Germinal center (tissue), 1 donor: ENCODE results near the gene SIGLEC6.

ENCODE experiments used
- DNase-seq: peaks from one replicate; pipeline ENCODE4 v3.0.0; 2012; ENCODE audit warnings: mixed read lengths, low spot score

SIGLEC6 gene

DNA sequence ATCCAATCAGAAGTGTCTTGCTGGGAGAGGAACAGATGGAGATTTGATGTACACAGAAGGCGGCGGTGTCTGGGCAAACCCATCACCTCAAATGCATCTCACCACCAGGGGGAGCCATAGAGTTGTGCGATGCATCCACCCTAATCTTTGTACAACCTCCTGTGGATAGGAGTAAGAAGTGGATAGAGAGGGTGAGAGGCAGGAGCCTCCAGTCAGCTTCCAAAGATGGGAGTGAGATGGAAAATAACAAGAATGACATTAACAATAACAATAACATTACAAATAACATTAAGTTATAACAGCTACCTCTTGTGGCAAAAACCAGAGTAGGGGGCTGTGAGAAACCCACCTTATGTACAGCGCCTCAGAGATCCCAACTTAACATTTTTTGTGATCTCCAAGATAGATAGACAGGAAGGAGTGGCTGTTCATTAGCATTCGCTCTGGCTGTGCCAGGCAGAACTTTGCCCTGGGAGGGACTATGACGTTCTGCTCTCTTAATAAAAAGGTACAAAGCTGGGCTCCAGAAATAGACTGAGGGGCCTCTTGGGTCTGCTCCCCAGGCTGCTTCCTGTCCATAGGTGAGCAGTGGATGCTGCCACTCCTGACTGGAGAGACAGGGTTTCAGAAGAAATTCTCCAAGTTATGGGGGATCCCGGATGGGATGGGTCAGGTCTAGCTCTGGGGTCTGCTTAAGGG, 58.3 kb downstream of the SIGLEC6 start:
- DNase-seq = peak; percentile 69

DNA sequence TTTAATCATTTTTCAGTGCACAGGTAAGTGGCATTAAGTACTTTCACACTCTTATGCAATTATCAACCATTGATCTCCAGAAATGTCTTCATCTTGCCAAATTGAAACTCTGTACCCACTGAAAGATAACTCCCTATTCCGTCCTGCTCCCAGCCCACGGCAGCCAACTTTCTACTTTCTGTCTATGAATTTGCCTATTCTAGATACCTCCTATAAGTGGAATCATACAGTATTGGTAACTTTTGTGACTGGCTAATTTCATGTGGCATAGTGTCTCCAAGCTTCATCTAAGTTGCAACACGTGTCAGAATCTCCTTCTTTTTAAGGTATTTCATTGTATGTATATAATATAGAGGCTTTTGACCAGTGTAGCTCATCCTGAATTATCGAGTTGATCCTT, 58.9 kb downstream of the SIGLEC6 start:
- no peak for DNase-seq

DNA sequence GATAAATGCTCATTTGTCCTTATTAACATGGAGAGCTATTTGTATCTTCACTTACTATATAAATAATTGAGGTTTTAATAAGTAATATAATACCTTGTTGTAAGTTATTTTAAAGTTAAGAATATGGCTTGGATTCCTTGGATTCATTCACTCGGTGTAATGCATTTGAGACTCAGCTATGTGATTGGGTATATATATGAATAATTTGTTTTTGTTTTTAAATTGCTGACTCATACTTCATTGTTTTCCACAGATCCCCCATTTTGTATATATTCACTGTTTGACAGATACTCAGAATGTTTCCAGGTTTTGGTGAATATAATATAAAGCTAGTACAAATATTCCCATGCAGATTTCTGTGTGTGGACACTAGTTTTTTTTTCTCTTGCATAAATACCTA, 59.9 kb downstream of the SIGLEC6 start:
- DNase-seq = no peak

DNA sequence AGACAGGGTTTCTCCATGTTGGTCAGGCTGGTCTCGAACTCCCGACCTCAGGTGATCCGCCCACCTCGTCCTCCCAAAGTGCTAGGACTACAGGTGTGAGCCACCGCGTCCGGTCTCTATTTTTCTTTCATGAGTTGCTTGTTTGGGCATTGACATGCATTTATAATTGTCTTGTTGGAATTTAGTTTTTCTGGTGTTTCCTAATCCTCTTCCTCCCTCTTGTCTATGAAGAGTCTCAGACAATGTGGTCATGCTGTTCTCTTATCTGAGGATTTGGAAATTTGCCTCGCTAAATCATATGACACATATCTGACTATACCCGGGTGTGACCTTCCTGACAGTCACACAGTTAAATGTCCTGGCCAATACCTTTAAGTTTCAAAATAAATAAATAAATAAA, 60.5 kb downstream of the SIGLEC6 start:
- no peak for DNase-seq

DNA sequence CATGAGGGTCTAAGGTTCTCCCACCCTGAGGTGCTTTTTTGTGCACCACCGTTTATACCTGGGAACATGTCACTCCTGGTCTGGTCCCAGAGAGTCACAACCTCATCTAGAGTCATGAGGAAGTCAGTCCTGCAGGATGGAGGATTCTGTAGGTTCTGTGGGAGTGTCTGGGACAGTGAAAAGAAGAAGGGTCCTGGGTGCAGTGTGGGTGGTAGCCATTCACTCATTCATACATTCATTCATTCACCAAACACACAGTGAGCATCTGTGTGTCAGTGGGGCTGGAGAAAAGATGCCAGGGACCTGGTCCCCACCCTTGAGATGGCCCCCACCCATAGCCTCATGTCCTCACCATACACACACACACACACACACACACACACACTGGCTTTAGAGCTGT, 61.8 kb downstream of the SIGLEC6 start:
- no peak for DNase-seq

DNA sequence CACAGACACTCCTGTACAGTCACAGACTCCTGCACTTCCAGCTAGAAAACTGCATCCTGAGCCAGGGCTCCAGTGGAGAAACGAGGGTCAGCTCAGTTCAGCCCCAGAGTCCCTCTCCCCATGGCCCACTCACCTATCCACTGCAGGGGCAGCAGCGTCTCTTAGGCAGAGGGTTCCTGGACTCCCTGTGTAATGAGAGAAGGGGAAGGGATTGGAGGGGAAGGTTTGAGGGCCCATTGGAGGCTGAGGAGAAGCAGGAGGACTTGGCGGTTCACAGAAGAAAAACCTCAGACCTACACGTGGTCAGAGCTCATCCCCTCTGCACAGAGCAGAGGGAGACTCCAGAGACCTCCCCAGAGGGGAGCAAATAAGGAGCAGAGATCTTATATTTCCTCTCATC, 62.3 kb downstream of the SIGLEC6 start:
- DNase-seq = no peak

DNA sequence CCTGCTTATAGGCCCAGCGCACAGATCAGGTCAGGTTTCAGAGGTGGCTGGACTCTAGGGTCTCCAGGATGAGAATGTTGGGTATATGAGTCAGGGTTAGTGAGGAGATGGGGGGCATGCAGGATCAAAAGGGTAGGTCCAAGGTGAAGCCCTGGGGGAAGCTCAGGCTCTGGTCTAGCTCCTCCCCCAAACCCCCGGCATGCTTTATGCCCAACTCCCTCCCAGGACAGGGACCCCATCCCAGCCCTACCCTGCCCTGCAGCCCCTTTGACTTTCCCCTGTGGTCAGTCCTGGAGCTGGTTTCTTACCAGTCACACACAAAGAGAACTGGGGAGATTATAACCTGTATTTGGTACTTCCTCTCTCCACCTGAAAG, 62.9 kb downstream of the SIGLEC6 start:
- no peak for DNase-seq

DNA sequence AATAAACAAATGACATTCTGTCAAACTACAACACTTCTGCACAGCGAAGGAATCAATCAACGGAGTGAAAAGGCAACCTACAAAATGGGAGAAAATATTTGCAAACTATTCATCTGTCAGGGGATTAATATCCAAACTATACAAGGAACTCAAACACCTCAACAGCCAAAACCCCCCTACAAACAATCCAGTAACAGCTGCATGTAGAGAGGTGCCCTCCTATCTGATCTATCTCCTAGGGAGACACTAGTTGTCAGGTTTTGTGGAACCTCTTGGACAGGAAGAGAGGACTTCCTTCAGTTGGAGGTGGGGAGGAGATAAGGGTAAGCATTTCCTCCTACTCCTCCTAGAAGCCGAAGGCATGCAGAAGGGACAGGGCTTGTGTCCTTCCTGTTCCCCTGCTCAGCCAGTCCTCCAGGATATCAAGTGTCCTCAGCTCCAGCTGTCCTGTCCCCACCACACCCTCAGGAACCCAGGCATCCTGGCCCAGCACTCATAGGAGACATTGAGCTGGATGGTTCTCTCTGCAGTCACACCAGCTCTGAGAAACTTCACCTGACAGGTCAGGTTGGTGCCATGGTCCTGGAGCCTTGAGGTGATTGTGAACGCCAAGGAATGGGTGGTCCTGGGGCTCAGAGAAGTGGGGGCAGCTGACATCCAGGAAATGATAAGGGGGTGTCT, 63.5 kb downstream of the SIGLEC6 start:
- no peak for DNase-seq
